Activated CD4-positive, alpha-beta T cell treated with anti-CD3 and anti-CD28 coated beads for 24 hours (primary cell): Measurements from ENCODE around the gene HLA-C.
"Not testable (repeated sequence)": the region's sequence is repeated elsewhere in the genome, so short reads cannot be mapped to it uniquely, and the experiment has no call there.

Experiments
- DNase-seq, 2 donors: peaks; one replicate each; pipeline ENCODE4 v3.0.0-alpha.2; 2020; ENCODE audit warnings: low read depth in 2 of 2

Gene HLA-C

DNA sequence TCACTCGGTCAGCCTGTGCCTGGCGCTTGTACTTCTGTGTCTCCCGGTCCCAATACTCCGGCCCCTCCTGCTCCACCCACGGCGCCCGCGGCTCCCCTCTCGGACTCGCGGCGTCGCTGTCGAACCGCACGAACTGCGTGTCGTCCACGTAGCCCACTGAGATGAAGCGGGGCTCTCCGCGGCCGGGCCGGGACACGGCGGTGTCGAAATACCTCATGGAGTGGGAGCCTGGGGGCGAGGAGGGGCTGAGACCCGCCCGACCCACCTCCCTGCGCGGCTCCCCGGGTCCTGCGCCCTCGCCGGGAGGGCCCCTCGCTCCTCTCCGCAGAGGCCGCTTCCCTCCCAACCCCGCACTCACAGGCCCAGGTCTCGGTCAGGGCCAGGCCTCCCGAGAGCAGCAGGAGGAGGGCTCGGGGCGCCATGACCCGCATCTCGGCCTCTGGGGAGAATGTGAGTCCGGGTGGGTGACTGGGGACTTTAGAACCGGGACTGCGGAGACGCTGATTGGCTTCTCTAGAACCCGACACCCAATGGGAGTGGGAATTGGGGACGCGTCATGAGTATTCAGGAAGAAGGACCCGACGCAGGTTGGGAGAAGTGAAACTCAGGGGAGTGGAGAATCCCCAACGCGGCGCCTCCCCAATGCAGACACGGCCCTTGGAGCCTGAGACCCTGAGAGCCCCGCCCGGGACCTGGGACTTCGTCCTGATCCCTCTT lies at the start of gene HLA-C:
HLA-C (minus strand) TSS at position 452 of the 717 bp plus-strand sequence; CDS start at position 431, 21 bp downstream.
- peak; percentile 73 to 78 for DNase-seq

DNA sequence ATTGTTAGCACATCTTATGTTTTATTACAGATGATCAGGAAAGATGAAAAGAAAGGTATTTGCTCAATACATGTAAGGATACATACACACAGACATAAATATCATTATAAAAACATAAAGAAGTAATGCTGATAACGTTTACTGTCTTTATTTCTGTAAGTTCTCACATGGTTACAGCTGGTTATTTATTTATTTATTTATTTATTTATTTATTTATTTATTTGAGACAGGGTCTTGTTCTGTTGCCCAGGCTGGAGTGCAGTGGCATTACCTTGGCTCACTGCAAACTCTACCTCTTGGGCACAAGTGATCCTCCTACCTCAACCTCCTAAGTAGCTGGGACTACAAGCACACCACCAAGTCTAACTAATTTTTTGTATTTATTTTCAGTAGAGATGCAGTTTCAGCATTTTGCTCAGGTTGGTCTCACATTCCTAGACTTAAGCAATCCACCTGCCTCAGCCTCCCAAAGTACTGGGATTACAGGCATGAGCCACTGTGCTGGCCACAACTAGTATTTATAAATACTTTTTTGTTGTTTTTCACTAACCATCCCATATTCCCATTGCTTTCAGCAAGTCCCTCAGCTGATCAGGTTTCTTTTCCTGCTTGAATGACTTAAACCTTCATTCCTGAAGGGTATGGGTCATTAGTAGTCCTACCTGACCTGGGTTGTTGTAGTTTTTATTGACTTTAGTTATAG lies 49.3 kb upstream of the HLA-C start:
- no peak for DNase-seq

DNA sequence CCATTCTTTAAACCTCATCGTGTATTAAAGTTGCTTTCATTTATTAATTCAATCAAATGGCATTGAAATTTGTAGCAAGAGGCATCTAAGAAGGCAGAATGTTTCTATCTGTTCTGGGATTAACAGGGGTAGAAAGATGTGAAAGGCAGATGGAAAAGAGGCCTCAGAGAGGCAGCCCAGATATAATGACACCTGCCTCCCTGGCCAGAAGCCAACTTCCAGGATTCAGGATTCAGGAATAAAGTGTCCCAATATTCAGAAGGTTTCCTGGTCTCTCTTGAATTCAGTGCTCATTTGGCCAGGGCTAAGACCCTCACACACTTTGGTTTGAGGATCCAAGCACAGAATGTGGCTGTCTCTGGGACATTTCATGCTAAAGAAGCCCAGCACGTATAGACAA lies 45.1 kb upstream of the HLA-C start:
- DNase-seq, result no peak

DNA sequence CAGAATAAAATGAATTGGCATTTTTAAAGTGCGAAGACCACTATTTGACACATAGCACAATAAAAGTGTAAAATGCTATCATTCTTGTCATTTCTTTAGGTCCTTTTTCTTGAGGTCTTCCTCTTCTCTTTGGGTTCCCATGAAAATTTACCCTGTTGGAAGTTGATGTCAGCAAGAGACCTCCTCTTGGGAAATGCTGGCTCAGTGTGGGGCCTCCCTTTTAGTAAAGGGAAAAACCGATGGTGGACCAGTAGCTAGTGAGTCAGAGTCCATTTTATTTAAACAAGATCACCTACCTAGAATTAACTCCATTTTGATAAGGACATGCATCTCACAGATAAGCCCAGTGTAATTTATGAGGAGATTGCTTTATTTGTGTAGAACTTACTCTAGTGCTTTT lies 37.7 kb upstream of the HLA-C start:
- no peak for DNase-seq

DNA sequence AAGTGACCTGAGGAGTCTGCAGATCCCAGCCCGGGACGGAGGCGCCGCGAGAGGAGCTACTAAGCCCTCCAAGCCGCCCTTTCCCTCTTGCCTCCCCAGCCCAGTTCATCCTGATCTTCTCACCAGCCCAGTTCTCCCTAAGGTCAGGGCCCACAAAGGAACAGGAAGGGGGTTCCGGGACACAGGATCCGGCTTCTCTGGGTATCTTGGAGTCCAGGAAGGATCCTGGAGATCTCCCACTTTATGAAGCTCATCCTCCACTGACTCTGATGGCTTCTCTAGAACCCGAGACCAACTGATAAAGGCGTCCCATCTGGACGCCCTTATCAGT lies 36.9 kb upstream of the HLA-C start:
- DNase-seq, result no peak

DNA sequence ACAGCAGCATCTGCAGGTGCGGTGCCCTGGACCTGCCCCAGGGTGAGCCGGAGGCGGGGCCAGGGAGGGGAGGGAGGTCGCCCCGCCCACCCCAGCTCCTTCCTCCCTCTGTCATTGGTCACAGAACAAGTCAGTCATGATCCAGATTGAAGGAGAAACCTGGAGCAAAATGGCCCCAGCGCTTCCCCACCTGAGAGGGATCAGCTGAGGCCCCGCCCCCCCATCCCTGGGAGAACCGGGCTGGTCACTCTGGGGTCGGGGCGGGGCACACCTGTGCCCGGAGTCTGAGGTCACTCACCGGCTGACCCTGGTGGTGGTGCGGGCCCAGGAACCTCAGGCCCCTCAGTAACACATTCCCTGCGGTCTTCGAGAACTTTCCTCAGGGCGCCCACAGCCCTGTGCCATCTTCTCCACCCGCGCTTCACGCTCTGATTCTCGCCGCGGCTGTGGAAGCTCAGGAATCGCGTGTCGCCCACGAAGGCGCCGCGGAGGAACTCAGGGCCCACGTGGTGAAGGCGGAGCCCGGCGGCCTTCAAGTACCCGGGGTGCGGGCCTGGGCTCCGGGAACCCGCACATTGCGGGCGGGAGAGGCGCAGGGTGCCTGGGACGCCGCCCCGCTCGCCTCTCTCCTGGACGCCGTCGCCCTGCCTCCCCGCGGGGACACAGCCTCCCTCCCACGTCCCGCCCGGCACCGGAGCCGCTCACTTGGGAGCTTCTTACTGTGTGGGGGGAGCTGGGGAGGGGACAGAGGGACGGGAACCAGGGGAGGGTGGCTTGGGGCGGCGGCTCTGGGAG lies 36.4 kb upstream of the HLA-C start:
- DNase-seq, result peak; percentile 44 to 59

DNA sequence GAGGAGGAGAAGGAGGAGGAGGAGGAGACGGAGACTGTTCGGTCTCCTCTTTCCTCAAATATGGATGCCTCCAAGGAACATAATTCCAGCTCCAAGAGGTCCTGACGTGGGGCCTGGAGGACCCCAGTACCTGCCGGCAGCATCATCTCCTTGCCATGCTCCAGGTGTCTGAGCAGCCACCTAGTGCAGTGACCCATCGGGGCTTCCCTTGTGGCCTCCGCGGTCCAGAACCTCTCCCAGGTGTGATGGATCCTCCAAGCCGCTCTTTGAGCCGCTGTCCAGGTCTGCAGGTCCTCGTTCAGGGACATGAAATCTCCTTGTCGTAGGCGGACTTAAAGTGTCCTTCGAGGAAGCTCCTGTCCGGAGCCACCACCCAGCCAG lies 35.8 kb upstream of the HLA-C start:
- DNase-seq, result no peak

DNA sequence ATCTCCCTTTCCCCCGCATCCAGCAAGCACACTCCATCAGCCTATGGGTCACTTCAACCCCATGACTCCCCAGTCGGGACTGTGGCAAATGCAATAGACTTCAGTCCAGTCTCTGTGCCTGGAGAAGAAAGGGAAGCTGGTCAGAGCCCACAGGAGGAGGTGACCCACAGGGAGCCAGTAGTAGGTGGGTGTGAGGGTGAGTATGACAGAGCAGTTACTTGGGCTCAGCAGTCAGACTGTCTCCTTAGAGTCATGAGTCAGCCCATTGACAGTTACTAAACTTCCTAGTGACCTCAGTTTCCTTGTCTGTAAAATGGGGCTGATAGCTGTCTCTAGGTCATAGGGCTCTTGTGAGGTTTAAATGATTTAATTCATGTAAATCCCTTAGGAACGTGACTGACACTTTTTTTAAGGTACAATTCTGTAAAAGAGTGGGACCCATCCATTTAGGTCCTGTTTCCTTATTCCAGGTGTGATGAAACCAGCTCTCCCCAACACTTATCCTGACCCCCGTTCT lies 33.9 kb upstream of the HLA-C start:
- DNase-seq, result no peak

DNA sequence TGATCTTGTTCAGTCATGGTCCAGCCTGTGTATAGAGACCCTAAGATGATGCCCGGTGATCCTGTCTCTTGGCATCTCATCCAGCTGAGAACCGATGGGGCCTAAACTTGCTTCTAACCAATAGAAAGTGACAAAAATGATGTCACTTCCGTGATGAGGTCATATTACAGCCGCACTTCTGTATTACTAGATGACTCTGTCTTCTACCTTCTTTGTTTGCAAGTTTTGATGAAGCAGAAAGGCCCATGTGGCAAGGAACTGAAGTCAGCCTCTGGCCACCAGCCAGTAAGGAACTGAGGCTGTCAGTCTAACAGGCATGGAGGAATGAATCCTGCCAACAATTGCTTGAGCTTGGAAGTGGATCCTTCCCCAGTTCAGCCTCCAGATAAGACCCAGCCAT lies 32.8 kb upstream of the HLA-C start:
- DNase-seq, result no peak

DNA sequence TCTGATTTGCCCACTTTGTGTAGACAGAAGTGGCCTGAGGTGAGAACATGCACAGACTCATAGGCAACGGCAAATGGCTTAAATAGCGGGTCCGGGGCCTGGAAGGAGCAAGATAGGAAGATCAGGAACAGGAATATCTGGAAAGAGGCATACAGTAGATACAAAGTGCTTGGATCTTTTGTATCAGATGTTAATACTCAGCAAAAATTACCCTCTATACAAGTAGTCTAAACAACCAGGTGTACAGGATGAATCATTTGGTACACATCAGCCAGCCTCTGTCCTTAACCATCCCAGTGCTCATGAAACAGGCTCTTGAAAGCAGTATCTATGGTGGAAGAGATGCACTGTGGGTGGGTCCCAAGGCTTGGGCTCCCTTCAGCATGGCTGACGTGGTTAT lies 28.9 kb upstream of the HLA-C start:
- DNase-seq, result no peak

DNA sequence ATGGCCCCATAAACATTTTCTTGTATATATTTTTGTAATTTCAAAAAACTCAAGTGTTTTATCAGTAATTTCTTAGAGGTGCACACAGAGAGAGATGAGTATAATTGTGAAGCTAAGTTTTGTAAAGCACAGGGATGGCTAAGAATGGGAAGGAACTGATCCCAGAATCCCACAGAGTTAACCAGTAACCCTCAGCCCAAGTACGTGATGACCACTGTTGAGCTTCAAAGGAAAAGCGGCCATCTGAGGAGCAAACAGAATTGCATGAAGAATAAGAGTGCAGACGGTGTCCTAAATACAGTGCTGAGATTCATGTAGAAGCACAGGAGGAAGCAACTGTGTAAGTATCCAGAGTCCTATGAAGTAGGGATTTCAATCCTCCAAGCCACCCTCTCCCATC lies 28.1 kb upstream of the HLA-C start:
- no peak for DNase-seq

DNA sequence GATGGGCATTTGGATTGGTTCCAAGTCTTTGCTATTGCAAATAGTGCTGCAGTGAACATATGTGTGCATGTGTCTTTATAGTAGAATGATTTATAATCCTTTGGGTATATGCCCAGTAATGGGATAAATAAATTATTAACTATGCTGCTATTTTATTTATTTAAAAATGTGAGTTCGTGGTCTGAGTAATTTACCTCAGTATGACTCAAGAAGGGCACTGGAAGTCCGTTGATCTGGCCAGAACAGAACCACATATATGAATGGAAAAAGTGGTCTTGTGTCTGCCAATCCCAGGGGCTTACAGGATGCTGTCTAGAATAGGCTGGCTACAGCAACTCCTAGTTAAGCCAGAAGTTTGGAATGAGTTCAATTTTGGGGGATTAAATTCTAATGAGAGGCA lies 27.6 kb upstream of the HLA-C start:
- no peak for DNase-seq

DNA sequence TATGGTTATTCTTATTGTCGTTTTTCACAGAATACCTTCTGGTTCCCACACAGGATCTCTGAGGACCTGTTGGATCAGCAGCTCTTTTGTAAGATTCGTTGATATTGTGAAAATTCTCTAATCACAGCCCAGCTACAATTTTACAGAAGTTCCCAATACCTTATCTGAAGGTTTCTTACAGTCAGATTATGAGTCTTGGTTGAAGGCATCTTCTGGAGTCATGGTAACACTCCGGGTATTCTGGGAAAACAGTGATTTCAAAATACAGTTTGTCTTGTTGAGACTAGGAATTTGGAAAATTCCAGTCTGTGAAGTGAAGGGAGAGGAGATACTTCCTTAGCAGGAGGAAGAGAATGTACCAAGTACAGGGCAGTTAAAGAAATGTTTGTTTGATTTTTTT lies 22.2 kb upstream of the HLA-C start:
- DNase-seq, result no peak

DNA sequence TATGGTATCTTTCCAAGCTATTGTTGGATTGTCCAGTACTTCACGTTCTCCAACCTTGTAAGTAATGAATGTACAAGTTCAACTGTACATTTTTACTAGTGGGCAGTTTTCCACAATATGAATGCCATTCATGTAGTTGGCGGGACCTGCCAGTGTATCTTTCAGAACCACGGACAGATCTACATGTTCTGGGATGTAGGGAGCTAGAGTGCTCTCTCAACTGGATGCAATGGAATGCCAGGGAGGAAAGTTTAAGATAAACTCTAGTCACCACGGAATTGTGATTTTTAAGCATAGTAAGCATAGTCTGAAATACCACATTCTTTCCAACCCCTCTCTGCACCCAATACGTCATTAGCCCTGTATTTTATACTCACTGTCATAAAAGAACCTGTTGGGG lies 21.5 kb upstream of the HLA-C start:
- DNase-seq, result no peak

DNA sequence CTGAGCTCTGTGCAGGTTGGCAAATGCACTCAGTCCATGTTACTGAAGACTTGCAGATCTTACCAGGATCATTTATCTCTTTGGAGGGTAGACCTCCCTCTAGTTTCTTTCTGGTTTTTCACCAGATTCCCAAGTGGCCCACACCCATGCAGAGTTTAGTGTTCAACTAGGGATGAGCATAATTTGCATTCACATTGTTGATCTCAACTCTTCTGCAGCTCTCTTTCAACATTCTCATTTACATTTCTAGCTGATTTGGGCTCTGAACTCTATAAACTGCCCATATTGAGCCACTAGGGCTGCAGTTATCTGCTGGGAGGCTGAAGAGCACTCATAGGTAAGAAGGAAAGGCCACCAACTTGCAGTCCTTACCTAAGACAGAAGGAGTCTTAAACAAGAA lies 17.9 kb upstream of the HLA-C start:
- no peak for DNase-seq

DNA sequence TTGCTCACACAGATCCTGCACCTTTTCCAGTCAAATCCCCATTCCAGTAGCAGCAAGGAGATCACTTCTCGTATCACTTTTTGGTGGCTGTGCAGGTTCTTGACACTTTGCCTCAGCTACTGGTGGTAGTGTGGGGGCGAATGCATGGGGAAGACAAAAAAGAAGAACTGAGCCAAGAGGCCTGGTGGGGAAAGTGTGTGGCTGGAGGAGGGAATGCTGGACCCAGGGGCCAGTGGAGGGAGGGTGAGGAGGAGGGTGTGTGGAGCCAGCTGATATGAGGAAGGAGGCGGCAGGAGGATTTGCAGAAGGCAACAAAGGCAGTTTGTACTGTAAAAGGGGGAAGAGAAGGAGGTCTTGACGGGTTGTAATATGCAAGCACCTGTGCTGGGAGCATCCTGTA lies 15.7 kb upstream of the HLA-C start:
- DNase-seq, result no peak

DNA sequence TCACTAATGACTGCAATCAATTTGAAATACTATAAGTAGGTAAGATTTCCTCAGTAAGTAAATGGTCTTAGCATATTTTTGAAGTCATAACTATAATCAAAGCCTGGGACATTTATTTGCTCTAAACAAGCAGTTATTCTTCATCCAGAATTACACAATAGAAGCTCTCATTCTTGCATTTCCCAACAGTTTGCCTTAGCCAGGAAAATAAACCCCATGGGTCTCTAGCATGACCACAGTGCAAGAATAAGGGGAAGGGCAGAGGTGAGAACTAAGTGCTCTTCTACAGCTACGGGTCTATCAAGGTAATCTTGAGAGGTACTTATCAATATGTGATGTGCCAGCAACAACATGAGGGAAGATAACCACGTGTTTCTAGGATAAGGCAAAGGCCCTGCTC lies 14.1 kb upstream of the HLA-C start:
- DNase-seq, result no peak

DNA sequence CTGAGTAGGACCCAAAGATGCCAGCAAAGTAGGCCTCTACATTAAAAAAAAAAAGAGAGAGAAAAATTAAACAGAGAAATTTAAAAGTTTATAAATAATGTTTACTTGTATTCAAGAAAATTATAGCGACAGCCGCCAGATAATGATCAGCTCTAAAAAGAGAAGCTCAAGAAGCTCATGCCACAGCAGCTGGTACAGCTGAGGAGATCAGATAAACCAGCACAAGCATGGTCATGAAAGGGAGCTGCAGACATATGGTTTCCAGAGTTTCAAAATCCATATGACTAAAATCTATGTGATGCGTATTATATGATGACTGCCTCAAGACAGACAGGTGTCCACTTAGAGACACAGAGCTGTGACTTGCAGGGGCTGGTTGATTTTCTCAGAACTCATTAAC lies 13.6 kb upstream of the HLA-C start:
- DNase-seq, result no peak

DNA sequence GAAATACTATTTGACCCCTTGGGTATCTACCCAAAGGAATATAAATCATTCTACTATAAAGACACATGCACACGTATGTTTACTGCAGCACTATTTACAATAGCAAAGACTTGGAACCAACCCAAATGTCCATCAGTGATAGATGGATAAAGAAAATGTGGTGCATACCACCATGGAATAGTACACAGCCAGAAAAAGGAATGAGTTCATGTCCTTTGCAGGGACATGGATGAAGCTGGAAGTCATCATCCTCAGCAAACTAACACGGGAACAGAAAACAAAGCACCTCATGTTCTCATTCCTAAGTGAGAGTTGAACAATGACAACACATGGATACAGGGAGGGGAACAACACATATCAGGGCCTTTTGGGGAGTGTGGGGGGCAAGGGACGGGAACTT lies 7.8 kb upstream of the HLA-C start:
- not testable (repeated sequence) for DNase-seq

DNA sequence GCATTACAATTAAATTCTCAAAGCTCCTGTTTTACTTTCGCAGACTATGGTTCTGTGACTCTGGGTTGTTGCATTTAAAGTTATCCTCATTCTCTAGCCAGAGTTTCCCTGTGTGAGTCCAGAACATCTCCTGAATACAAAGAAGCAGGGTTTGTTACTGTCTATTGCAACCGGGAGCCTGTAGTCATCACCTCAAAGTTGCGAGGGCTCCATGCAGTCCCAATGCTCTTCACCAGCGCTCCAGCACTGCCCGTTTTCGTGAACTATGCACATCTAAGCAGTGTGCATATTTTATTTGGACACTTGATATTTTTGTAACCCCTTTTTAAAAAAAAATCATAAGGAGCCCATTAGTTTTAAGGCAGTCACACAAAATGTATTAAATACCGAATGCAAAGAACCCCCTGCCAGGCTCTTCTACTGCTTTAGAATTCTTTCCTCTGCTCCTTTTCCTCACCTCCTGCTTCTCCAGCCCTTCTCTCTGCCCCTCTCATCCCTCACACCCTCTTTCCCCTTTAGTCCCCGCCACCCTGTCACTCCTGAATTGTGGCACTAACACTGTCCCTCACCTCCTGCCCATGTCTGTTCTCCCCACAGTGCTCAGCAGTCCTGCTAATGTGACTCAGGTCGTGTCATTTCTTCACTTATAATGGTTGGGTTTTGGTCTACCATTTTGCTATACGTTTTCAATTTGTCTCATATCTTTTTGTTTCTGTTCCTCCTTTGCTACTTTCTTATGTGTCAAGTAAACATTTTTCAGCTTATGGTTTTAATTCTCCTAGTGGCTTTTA lies 1.1 kb upstream of the HLA-C start:
- DNase-seq, result no peak

DNA sequence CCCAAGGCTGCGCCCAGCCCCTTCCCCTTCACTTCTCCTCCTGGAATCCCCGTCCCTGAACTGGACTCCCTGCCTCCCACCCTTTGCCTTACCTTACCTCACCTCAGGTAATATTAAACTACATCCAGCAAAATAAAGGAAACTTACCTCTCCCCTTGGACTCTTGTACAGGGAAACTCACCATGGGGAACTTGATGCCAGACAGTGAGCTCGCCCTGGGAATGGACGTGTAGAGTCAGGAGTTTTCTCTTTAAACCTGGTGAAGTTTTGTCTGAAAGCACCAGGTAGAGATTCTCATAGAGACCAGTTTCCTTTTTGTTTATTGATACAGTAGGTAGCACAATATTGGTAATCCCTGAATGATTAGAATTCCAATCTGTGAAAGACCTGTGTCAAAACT lies 544 bp upstream of the HLA-C start:
- DNase-seq, result no peak
